ENCODE data around the gene OR2A25.

GRCh38 chr7:144118341-144118740 is 48.7 kb downstream of the OR2A25 start:
- TF ChIP-seq CTCF (IDR thresholded peaks at IDR 0.05): no peak
- TF ChIP-seq POLR2A (IDR thresholded peaks at IDR 0.05): no peak

Data from vagina (tissue), 2 donors.